NB4 (cell line): ENCODE data around the gene DNAJC30.

Experiments
- MYC ChIP-seq: IDR thresholded peaks from 2 replicates; pipeline ENCODE4 v1.6.1; 2011; ENCODE audit warnings: low read depth, low read length
- POLR2A ChIP-seq: IDR thresholded peaks from 2 replicates; pipeline ENCODE4 v1.6.1; 2011; ENCODE audit warnings: mild to moderate bottlenecking; ENCODE audit not compliant: insufficient read length; ENCODE audit errors: extremely low read depth
- TF ChIP-seq, protein P1 (sequence below): IDR thresholded peaks from one replicate; pipeline ENCODE4 v1.5.1; 2012; ENCODE audit warnings: low read depth, low read length

DNA sequence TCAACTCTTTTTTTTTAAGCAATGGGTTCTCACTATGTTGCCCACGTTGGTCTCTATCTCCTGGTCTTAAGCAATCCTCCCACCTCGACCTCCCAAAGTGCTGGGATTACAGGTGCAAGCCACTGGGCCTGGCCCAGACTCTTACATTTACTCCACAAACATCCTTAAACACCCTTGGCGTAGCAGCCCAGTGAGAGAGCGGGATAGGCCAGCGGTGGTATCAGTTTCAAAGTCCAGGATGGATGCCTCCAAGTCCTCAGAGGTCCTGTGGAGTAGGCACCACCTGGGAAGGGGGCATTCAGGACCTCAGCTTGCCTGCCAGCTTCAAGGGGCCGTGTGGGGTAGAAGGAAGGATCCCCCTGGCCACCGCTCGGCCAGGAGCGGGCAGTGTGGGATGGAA is 33.7 kb downstream of the DNAJC30 start:
- no peak for TF ChIP-seq POLR2A
- TF ChIP-seq, protein P1, sequence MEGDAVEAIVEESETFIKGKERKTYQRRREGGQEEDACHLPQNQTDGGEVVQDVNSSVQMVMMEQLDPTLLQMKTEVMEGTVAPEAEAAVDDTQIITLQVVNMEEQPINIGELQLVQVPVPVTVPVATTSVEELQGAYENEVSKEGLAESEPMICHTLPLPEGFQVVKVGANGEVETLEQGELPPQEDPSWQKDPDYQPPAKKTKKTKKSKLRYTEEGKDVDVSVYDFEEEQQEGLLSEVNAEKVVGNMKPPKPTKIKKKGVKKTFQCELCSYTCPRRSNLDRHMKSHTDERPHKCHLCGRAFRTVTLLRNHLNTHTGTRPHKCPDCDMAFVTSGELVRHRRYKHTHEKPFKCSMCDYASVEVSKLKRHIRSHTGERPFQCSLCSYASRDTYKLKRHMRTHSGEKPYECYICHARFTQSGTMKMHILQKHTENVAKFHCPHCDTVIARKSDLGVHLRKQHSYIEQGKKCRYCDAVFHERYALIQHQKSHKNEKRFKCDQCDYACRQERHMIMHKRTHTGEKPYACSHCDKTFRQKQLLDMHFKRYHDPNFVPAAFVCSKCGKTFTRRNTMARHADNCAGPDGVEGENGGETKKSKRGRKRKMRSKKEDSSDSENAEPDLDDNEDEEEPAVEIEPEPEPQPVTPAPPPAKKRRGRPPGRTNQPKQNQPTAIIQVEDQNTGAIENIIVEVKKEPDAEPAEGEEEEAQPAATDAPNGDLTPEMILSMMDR: no peak
- no peak for TF ChIP-seq MYC
